Smooth muscle cell (in vitro differentiated cells): ENCODE measurements around the gene CCDC33. TPM values are rescaled to one million over a fixed set of nuclear protein-coding genes. Genes with fewer than 3 reads are reported as not detected.

Source experiments
- DNase-seq: peaks from one replicate; lab custom pipeline; 2025; ENCODE audit not compliant: unreplicated experiment; lab: John Stamatoyannopoulos, UW
- H2AFZ ChIP-seq: fragments of 200-600 bp; sonication (generic); 2 replicates; pipeline ENCODE4 v1.6.0; 2016; ENCODE audit warnings: antibody characterized with exemption, low read depth, mild to moderate bottlenecking
- H3F3A ChIP-seq: fragments of 200-600 bp; sonication (generic); 2 replicates; pipeline ENCODE4 v1.6.0; 2017; ENCODE audit warnings: antibody characterized with exemption, low read depth
- H3K27ac ChIP-seq: fragments of 200-600 bp; sonication (generic); 2 replicates; pipeline ENCODE4 v1.5.1; 2016; ENCODE audit warnings: low read depth, mild to moderate bottlenecking
- H3K27me3 ChIP-seq: fragments of 200-600 bp; sonication (generic); 2 replicates; pipeline ENCODE4 v1.6.1; 2016; ENCODE audit warnings: low read depth, mild to moderate bottlenecking
- H3K36me3 ChIP-seq: fragments of 200-600 bp; sonication (generic); 2 replicates; pipeline ENCODE4 v1.5.1; 2016; ENCODE audit warnings: low read depth
- H3K4me1 ChIP-seq: fragments of 200-600 bp; sonication (generic); 2 replicates; pipeline ENCODE4 v1.5.1; 2016; ENCODE audit warnings: low read depth
- H3K4me2 ChIP-seq: fragments of 200-600 bp; sonication (generic); 2 replicates; pipeline ENCODE4 v1.6.0; 2016; ENCODE audit warnings: mild to moderate bottlenecking
- H3K4me3 ChIP-seq: fragments of 200-600 bp; sonication (generic); 2 replicates; pipeline ENCODE4 v1.5.1; 2016; ENCODE audit warnings: mild to moderate bottlenecking
- H3K79me2 ChIP-seq: fragments of 200-600 bp; sonication (generic); 2 replicates; pipeline ENCODE4 v1.6.0; 2016; ENCODE audit warnings: low read depth, mild to moderate bottlenecking
- H3K9ac ChIP-seq: fragments of 200-600 bp; sonication (generic); 2 replicates; pipeline ENCODE4 v1.6.0; 2016; ENCODE audit warnings: low read depth
- H3K9me3 ChIP-seq: fragments of 200-600 bp; sonication (generic); replicated peaks from 2 replicates; pipeline ENCODE4 v1.5.1; 2016; ENCODE audit warnings: low read depth
- H4K20me1 ChIP-seq: fragments of 200-600 bp; sonication (generic); 2 replicates; pipeline ENCODE4 v1.6.0; 2016; ENCODE audit warnings: low read depth
- WGBS: methylation state at CpG from one replicate; pipeline ENCODE4 v1.1.7; 2016; ENCODE audit warnings: low lambda C conversion rate; 5-methylcytosine and 5-hydroxymethylcytosine counted together
- polyA plus RNA-seq: library from polyadenylated mRNA; unstranded; fragments of >200 nt; fragmentation: Nextera tagmentation; extraction: Ambion mirVana; gene quantifications from 2 replicates; pipeline ENCODE4 v1.2.1, GENCODE V29; 2016
- total RNA-seq: library from RNA; depleted of rRNA; stranded (reverse); fragments of >200 nt; gene quantifications from 2 replicates; pipeline ENCODE4 v1.2.3, GENCODE V29; 2014
- TF ChIP-seq, protein P1 (sequence below): fragments of 200-600 bp; sonication (generic); IDR thresholded peaks from 2 replicates; pipeline ENCODE4 v1.5.1; 2017; ENCODE audit warnings: borderline replicate concordance, mild to moderate bottlenecking, antibody characterized with exemption; ENCODE audit not compliant: insufficient read depth, poor library complexity, severe bottlenecking

Gene CCDC33
- total and polyA plus RNA-seq, 2 experiments from 2014 or later = 3.8 to 5.8 TPM

DNA sequence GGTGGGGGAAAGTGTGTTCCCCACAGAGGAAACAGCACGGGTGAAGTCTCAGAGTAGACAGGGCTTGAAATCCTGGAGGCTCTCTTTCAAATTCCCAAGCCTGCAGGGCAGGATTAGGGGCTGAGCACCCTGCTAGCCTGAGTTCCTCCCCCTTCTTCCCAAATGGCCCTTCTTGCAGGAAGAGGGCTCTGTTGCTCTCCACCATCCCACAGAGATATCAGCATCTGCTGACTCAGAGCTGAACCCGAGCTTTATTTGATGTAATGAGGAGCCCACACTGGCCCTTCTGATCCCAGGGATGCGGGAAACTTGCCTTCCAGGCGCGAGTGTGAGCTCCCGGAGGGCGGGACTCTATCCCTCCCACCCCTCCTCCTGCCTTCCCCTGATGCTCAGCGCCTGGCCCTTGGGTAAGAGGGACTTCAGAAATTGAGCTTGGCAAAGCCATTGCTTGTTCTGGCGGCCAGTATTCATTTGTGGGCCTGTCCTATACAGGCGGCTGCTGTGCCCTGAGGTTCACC is 32.2 kb upstream of the CCDC33 start:
- DNase-seq = peak; percentile 30
- no peak overlapping the region for H2AFZ ChIP-seq

DNA sequence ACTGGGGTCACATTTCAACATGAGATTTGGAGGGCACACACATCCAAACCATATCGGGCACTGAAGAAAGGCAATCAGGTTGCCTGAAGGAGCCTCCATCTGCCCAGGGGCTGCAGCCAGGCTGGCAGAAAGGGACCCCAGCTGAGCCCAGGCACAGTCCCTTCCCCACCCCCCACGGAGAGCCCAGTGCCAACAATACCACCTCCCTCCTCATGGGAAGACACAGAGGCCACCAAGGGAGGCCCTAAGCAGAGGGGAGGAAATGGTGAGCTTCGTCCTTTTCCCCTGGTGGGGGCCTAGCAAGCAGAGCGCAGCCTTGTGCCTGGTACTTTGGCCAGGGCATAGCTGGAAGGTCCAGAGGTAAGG is 30.6 kb upstream of the CCDC33 start:
- Histone ChIP-seq H3K27ac (no peak overlapping the region), H3K9ac (no peak overlapping the region), H3F3A (peaks cover 23% of the 10 kb centered on the region), H3K27me3 (no peaks in the 10 kb centered on the region), H4K20me1 (peaks cover 4% of the 10 kb centered on the region), H3K79me2 (peaks cover 16% of the 10 kb centered on the region), H3K4me3 (no peak overlapping the region), H3K36me3 (no peaks in the 10 kb centered on the region), H2AFZ (no peak overlapping the region), H3K4me2 (no peak overlapping the region), H3K4me1 (peaks cover 54% of the 10 kb centered on the region), H3K9me3 (no peaks in the 10 kb centered on the region)
- 90% methylated on average over 4 of the region's 4 CpGs for WGBS
- TF ChIP-seq, protein P1, sequence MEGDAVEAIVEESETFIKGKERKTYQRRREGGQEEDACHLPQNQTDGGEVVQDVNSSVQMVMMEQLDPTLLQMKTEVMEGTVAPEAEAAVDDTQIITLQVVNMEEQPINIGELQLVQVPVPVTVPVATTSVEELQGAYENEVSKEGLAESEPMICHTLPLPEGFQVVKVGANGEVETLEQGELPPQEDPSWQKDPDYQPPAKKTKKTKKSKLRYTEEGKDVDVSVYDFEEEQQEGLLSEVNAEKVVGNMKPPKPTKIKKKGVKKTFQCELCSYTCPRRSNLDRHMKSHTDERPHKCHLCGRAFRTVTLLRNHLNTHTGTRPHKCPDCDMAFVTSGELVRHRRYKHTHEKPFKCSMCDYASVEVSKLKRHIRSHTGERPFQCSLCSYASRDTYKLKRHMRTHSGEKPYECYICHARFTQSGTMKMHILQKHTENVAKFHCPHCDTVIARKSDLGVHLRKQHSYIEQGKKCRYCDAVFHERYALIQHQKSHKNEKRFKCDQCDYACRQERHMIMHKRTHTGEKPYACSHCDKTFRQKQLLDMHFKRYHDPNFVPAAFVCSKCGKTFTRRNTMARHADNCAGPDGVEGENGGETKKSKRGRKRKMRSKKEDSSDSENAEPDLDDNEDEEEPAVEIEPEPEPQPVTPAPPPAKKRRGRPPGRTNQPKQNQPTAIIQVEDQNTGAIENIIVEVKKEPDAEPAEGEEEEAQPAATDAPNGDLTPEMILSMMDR = no peak
- DNase-seq = no peak

More for the DNA sequence above, 32.2 kb upstream of the CCDC33 start:
- Histone ChIP-seq H3K9me3 (no peaks in the 10 kb centered on the region), H3K27ac (peak overlapping the region; percentile 87), H3K36me3 (no peaks in the 10 kb centered on the region), H3K4me1 (peaks cover 54% of the 10 kb centered on the region), H3K4me3 (no peak overlapping the region), H4K20me1 (peaks cover 20% of the 10 kb centered on the region), H3K27me3 (no peaks in the 10 kb centered on the region), H3K9ac (no peak overlapping the region), H3K4me2 (peak overlapping the region; percentile 88), H3F3A (peaks cover 25% of the 10 kb centered on the region), H3K79me2 (peaks cover 32% of the 10 kb centered on the region)
- 10% methylated on average over 10 of the region's 10 CpGs for WGBS
- TF ChIP-seq, protein P1 = no peak

DNA sequence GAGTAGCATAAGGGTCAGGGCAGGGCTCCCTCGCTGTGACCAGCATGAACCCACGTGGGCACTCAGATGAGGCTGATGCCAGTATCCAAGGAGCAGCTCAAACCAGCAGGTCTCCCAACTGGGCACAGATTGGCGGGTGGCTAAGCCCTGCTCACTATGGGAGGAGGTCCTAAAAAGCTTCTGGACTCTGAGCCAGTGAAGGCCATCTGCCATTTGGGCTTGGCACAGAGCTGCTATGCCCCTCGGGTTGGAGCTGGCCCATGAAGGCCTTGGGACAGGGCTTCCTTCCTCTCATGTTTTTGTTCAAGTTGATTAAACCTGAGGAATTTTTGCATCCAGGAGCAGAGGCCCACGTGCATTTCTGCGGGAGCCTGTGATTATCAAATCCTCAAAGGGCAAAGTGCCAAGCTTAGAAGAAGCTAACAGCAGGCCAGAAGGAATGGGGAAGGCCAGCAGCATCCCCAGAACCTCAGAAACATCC is 29.3 kb upstream of the CCDC33 start:
- DNase-seq = no peak
- Histone ChIP-seq H3K9me3 (no peaks in the 10 kb centered on the region), H2AFZ (no peak overlapping the region), H3K27me3 (no peaks in the 10 kb centered on the region), H3K36me3 (no peaks in the 10 kb centered on the region), H3K27ac (no peak overlapping the region), H3K79me2 (peaks cover 3% of the 10 kb centered on the region), H4K20me1 (no peaks in the 10 kb centered on the region), H3K4me3 (no peak overlapping the region), H3K4me2 (no peak overlapping the region), H3F3A (peaks cover 18% of the 10 kb centered on the region), H3K4me1 (peaks cover 43% of the 10 kb centered on the region), H3K9ac (no peak overlapping the region)
- 71% methylated on average over 6 of the region's 6 CpGs for WGBS
- TF ChIP-seq, protein P1 = no peak
